Type B pancreatic cell (in vitro differentiated cells): ENCODE data around the gene WIPF1. TPM values are rescaled to one million over a fixed set of nuclear protein-coding genes. Genes with fewer than 3 reads are reported as not detected.

ENCODE experiments used
- DNase-seq: peaks from one replicate; pipeline ENCODE4 v3.0.0; 2021; ENCODE audit warnings: mixed read lengths; ENCODE audit not compliant: unreplicated experiment; ENCODE audit errors: extremely low spot score
- H3K27ac Mint-ChIP-seq: 2 replicates; pipeline ENCODE4 v1.8.0; 2021; ENCODE audit warnings: mild to moderate bottlenecking, mixed read lengths
- H3K27me3 Mint-ChIP-seq: 2 replicates; pipeline ENCODE4 v1.8.0; 2021; ENCODE audit warnings: mixed read lengths
- H3K36me3 Mint-ChIP-seq: 2 replicates; pipeline ENCODE4 v1.8.0; 2021; ENCODE audit warnings: mixed read lengths
- H3K4me1 Mint-ChIP-seq: one replicate; pipeline ENCODE4 v1.8.0; 2021; ENCODE audit warnings: mixed read lengths; ENCODE audit not compliant: unreplicated experiment
- H3K4me3 Mint-ChIP-seq: 2 replicates; pipeline ENCODE4 v1.8.0; 2021; ENCODE audit warnings: mild to moderate bottlenecking, mixed read lengths
- H3K9me3 Mint-ChIP-seq: 2 replicates; pipeline ENCODE4 v1.8.0; 2021; ENCODE audit warnings: mixed read lengths
- CTCF ChIP-seq: fragments of 200-600 bp; sonication (generic); conservative IDR thresholded peaks from 2 replicates; pipeline ENCODE4 v1.5.0; 2021; ENCODE audit warnings: antibody characterized with exemption, mild to moderate bottlenecking
- long read RNA-seq: library from polyadenylated mRNA; unstranded; transcript quantifications from one replicate; pipeline ENCODE4 v2.0.0, GENCODE V29; 2020
- total RNA-seq: library from RNA; stranded (reverse); gene quantifications from 2 replicates; pipeline ENCODE4 v1.2.1, GENCODE V29; 2021; ENCODE audit warnings: low replicate concordance

The WIPF1 gene
- total RNA-seq = 7.0 and 19.2 TPM in 2 replicates
- long read RNA-seq, partial matches to known transcripts = 3 of 3 reads
- long read RNA-seq, other reads (novel, unspliced or antisense) = 0 of 3 reads

- no peak within 1 kb of the TSS for H3K27ac Mint-ChIP-seq
- peaks cover 8% of the 10 kb centered on the region for H3K9me3 Mint-ChIP-seq
- H3K4me1 Mint-ChIP-seq = peaks cover 23% of the 10 kb centered on the region
- no peaks in the 10 kb centered on the region for H3K27me3 Mint-ChIP-seq
- H3K36me3 Mint-ChIP-seq = no peaks in the 10 kb centered on the region
- TF ChIP-seq CTCF = no peak
- no peak for DNase-seq
- no peak within 1 kb of the TSS for H3K4me3 Mint-ChIP-seq
Measured at GRCh38 chr2:174597345-174598047, at the start of gene WIPF1. Gene WIPF1 (minus strand): TSS chr2:174597804. CDS start chr2:174585573, 12,231 bp downstream.

GRCh38 chr2:174645296-174645695 lies 47.7 kb upstream of the WIPF1 start:
- peaks cover 26% of the 10 kb centered on the region for H3K9me3 Mint-ChIP-seq
- H3K27me3 Mint-ChIP-seq = no peaks in the 10 kb centered on the region
- peaks cover 17% of the 10 kb centered on the region for H3K36me3 Mint-ChIP-seq
- H3K27ac Mint-ChIP-seq = no peak overlapping the region
- H3K4me3 Mint-ChIP-seq = no peak overlapping the region
- no peak for DNase-seq
- no peak for TF ChIP-seq CTCF
- H3K4me1 Mint-ChIP-seq = no peaks in the 10 kb centered on the region

GRCh38 chr2:174644406-174644805 lies 46.8 kb upstream of the WIPF1 start:
- H3K27me3 Mint-ChIP-seq = no peaks in the 10 kb centered on the region
- no peak for TF ChIP-seq CTCF
- peaks cover 17% of the 10 kb centered on the region for H3K9me3 Mint-ChIP-seq

GRCh38 chr2:174643356-174643755 lies 45.8 kb upstream of the WIPF1 start:
- Mint-ChIP-seq H3K36me3 (peaks cover 13% of the 10 kb centered on the region), H3K4me3 (no peak overlapping the region), H3K27ac (no peak overlapping the region), H3K4me1 (no peaks in the 10 kb centered on the region), H3K27me3 (no peaks in the 10 kb centered on the region), H3K9me3 (peaks cover 16% of the 10 kb centered on the region)
- no peak for TF ChIP-seq CTCF
- no peak for DNase-seq

More at GRCh38 chr2:174644406-174644805, 46.8 kb upstream of the WIPF1 start:
- Mint-ChIP-seq H3K4me3 (no peak overlapping the region), H3K36me3 (peaks cover 14% of the 10 kb centered on the region), H3K27ac (no peak overlapping the region), H3K4me1 (no peaks in the 10 kb centered on the region)
- DNase-seq = no peak

- TF ChIP-seq CTCF = no peak
- Mint-ChIP-seq H3K4me3 (no peak overlapping the region), H3K36me3 (peaks cover 5% of the 10 kb centered on the region), H3K4me1 (no peaks in the 10 kb centered on the region), H3K9me3 (peaks cover 9% of the 10 kb centered on the region), H3K27ac (no peak overlapping the region), H3K27me3 (no peaks in the 10 kb centered on the region)
- no peak for DNase-seq
Measured at GRCh38 chr2:174641168-174641567, 43.6 kb upstream of the WIPF1 start.
